ENCODE data around the gene DTNB. TPM values are rescaled to one million over a fixed set of nuclear protein-coding genes. Genes with fewer than 3 reads are reported as not detected.

DTNB gene
- total RNA-seq, 1 experiment from 2014 or later: 51.9 TPM

GRCh38 chr2:25335971-25336370 lies 337.4 kb downstream of the DTNB start:
- Histone ChIP-seq H3K27me3 (ENCODE audit: insufficient read depth, low read depth) (no peaks in the 10 kb centered on the region), H3K9me2 (ENCODE audit: insufficient read depth) (no peaks in the 10 kb centered on the region), H3K4me3 (no peak overlapping the region), H3K36me3 (ENCODE audit: low read depth) (no peaks in the 10 kb centered on the region), H3K4me1 (replicated peaks; ENCODE audit: insufficient read depth) (no peaks in the 10 kb centered on the region), H3K27ac (no peak overlapping the region), H3K4me2 (no peak overlapping the region), H4K20me1 (ENCODE audit: insufficient read depth) (peaks cover 9% of the 10 kb centered on the region), H3K9me3 (ENCODE audit: insufficient read depth, low read depth) (no peaks in the 10 kb centered on the region), H2AFZ (no peak overlapping the region), H3F3A (ENCODE audit: insufficient read depth, low read depth) (peaks cover 9% of the 10 kb centered on the region; the same call in 1 of the 2 replicates), H3K79me2 (ENCODE audit: low read depth) (no peaks in the 10 kb centered on the region)
- POLR2A ChIA-PET (ENCODE audit: unreplicated experiment): interaction anchor here (0.5 kb wide), 1 partner anchor 733 kb away, joined by 4 read pairs; no protein-coding TSS in a partner anchor
- no peak for TF ChIP-seq EZH2 (IDR thresholded peaks at IDR 0.05; ENCODE audit: low read depth)
- TF ChIP-seq CTCF (conservative IDR thresholded peaks at IDR 0.05): no peak
- no TSS peak for BruUV-seq (replicated peaks)
- DNase-seq: no peak
- CTCF ChIA-PET: no interaction called here
- intact Hi-C loops (cut with micrococcal nuclease; ENCODE audit: unreplicated experiment): no loop called here

- H3K27ac ChIP-seq: no peak overlapping the region
Measured at GRCh38 chr2:25335204-25335603, 338.2 kb downstream of the DTNB start.

GRCh38 chr2:25334482-25334881 lies 338.9 kb downstream of the DTNB start:
- Histone ChIP-seq H3K36me3 (ENCODE audit: low read depth) (no peaks in the 10 kb centered on the region), H3K79me2 (ENCODE audit: low read depth) (no peaks in the 10 kb centered on the region), H3K9me2 (ENCODE audit: insufficient read depth) (no peaks in the 10 kb centered on the region), H3K4me1 (replicated peaks; ENCODE audit: insufficient read depth) (no peaks in the 10 kb centered on the region), H4K20me1 (ENCODE audit: insufficient read depth) (peaks cover 9% of the 10 kb centered on the region), H3F3A (ENCODE audit: insufficient read depth, low read depth) (peaks cover 5% of the 10 kb centered on the region; the same call in 1 of the 2 replicates), H3K4me2 (no peak overlapping the region), H3K4me3 (no peak overlapping the region), H3K27me3 (ENCODE audit: insufficient read depth, low read depth) (no peaks in the 10 kb centered on the region), H2AFZ (no peak overlapping the region), H3K27ac (no peak overlapping the region), H3K9me3 (ENCODE audit: insufficient read depth, low read depth) (no peaks in the 10 kb centered on the region)
- ChIA-PET POLR2A (ENCODE audit: unreplicated experiment) (interaction anchor here (0.6 kb wide), 1 partner anchor 109 kb away, joined by 4 read pairs; no protein-coding TSS in a partner anchor), CTCF (no interaction called here)
- intact Hi-C loops (cut with micrococcal nuclease; ENCODE audit: unreplicated experiment): no loop called here
- no peak for DNase-seq
- TF ChIP-seq CTCF (conservative IDR thresholded peaks at IDR 0.05) (no peak), EZH2 (IDR thresholded peaks at IDR 0.05; ENCODE audit: low read depth) (no peak)
- BruUV-seq (replicated peaks): no TSS peak

More at GRCh38 chr2:25335204-25335603, 338.2 kb downstream of the DTNB start:
- BruUV-seq (replicated peaks): no TSS peak
- no peaks in the 10 kb centered on the region for H3K27me3 ChIP-seq (ENCODE audit: insufficient read depth, low read depth)
- no peaks in the 10 kb centered on the region for H3K36me3 ChIP-seq (ENCODE audit: low read depth)
- H3K79me2 ChIP-seq (ENCODE audit: low read depth): no peaks in the 10 kb centered on the region
- DNase-seq: no peak
- ChIA-PET CTCF (no interaction called here), POLR2A (ENCODE audit: unreplicated experiment) (no interaction called here)
- H3K9me3 ChIP-seq (ENCODE audit: insufficient read depth, low read depth): no peaks in the 10 kb centered on the region
- intact Hi-C loops (cut with micrococcal nuclease; ENCODE audit: unreplicated experiment): no loop called here
- H2AFZ ChIP-seq: no peak overlapping the region
- no peak overlapping the region for H3K4me3 ChIP-seq
- H3F3A ChIP-seq (ENCODE audit: insufficient read depth, low read depth): peaks cover 9% of the 10 kb centered on the region; the same call in 1 of the 2 replicates
- H4K20me1 ChIP-seq (ENCODE audit: insufficient read depth): peaks cover 9% of the 10 kb centered on the region
- no peak overlapping the region for H3K4me2 ChIP-seq
- H3K4me1 ChIP-seq (replicated peaks; ENCODE audit: insufficient read depth): no peaks in the 10 kb centered on the region
- H3K9me2 ChIP-seq (ENCODE audit: insufficient read depth): no peaks in the 10 kb centered on the region
- TF ChIP-seq EZH2 (IDR thresholded peaks at IDR 0.05; ENCODE audit: low read depth): no peak
- TF ChIP-seq CTCF (conservative IDR thresholded peaks at IDR 0.05): no peak

All from PC-9 (cell line).